PFSK-1 (cell line): Measurements from ENCODE around the gene PTTG2.

Experiments
- FOXP2 ChIP-seq: optimal IDR thresholded peaks from 2 replicates; pipeline ENCODE3; 2011; ENCODE audit warnings: borderline replicate concordance, control low read depth, inconsistent platforms; ENCODE audit not compliant: insufficient read depth; ENCODE audit errors: extremely low read length, extremely low read depth
- POLR2AphosphoS5 ChIP-seq: IDR thresholded peaks from 2 replicates; pipeline ENCODE4 v1.6.1; 2012; ENCODE audit warnings: low read depth, mild to moderate bottlenecking, control low read depth, low read length, moderate library complexity
- REST ChIP-seq, 2 experiments: IDR thresholded peaks; 2 replicates each; pipeline versions ENCODE4 v1.6.1 to v1.8.0; 2011 to 2012; ENCODE audit warnings: low read depth in 2 of 2, low read length in 2 of 2, control low read depth in 1 of 2, inconsistent platforms in 1 of 2, mild to moderate bottlenecking in 1 of 2, moderate library complexity in 1 of 2; ENCODE audit not compliant: insufficient read depth in 1 of 2
- SIN3A ChIP-seq: IDR thresholded peaks from 2 replicates; pipeline ENCODE4 v1.6.1; 2012; ENCODE audit warnings: mild to moderate bottlenecking, low read length, moderate library complexity, borderline replicate concordance; ENCODE audit not compliant: insufficient read depth
- TAF1 ChIP-seq: IDR thresholded peaks from 2 replicates; pipeline ENCODE4 v1.6.1; 2012; ENCODE audit warnings: low read length, control low read depth, borderline replicate concordance; ENCODE audit not compliant: insufficient read depth

PTTG2 gene

DNA sequence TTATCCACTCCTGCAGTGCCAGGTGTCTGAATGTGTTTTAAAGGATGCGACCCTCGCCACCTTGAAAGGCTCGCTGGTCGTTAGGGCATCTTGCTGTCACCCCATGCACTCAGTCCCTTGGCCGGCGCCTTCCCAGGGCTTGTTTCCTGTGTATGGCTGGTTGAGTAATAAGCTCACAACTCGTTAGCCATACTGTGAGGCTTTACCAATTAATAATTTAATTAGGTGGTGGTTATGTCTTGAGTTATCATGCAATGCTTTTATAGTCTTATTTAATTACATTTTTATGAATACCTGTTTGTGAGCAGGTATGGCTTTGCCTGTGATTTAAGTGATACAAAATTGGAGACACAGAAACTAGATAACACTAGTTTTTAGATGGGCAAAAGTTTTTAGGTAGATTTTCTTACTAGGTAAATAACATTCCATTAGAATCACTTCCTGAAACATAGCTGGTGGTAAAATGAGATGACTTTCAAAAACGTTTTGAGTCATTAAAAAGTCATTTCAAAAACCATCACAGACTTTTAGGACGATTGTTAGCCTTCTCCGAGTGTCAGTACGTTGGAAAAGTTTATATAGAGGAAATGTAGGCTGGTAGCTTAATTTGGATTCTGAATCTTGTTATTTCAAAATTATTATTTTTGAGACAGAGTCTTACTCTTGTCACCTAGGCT is 18.2 kb downstream of the PTTG2 start:
- TF ChIP-seq SIN3A (no peak), FOXP2 (no peak), REST (IDR thresholded peaks at IDR 0.05; ENCODE audit: insufficient read depth in 1 of 2, low read depth in 2 of 2, low read length in 2 of 2) (no peak), POLR2AphosphoS5 (no peak), TAF1 (no peak)

GRCh38 chr4:37980246-37980645 is 20.0 kb downstream of the PTTG2 start:
- TF ChIP-seq POLR2AphosphoS5 (no peak), REST (IDR thresholded peaks at IDR 0.05; ENCODE audit: insufficient read depth in 1 of 2, low read depth in 2 of 2, low read length in 2 of 2) (no peak), FOXP2 (no peak), TAF1 (no peak), SIN3A (no peak)

DNA sequence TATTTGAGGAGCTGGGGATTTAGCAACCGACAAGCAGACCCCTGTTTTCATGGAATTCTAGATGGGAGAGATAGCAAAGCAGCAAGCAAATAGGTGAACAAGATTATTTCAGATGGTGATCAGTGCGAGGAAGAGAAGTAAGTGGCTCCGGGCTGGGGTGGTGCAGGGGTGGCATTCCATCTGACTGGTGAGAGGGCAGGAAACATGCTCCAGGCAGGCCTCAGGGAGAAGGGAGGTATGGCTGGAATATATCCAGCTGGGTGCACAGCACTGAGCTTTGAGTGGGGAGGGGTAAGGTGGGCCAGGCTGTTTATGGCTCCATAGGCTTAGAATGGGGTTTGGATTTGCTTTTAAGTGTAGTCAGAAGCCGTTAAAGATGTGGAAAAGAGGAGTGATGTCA is 21.2 kb downstream of the PTTG2 start:
- no peak for TF ChIP-seq TAF1
- no peak for TF ChIP-seq REST (IDR thresholded peaks at IDR 0.05; ENCODE audit: insufficient read depth in 1 of 2, low read depth in 2 of 2, low read length in 2 of 2)
- no peak for TF ChIP-seq SIN3A
- no peak for TF ChIP-seq POLR2AphosphoS5
- TF ChIP-seq FOXP2: no peak

- TF ChIP-seq SIN3A (no peak), FOXP2 (no peak), POLR2AphosphoS5 (no peak), TAF1 (no peak)
Observed at GRCh38 chr4:37981844-37982720, 21.9 kb downstream of the PTTG2 start.

DNA sequence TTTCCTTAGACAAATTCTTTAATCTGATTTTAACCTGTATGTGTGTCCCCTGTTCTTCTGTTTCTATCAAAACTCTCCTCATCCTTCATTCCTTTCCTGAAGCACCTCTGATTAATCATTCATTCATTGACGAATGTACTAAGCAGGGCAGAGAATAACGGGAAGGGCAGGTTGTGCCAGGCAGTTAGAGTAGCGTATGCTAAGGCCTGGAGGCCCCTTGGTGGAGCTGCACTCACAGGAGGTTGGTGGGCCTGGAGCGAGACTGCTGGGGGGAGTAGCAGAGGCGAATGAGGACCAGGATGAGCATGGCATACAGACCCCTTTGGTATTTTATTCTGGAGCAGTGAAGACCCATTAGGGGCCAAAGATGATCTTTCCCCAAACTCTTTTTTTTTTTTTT is 22.5 kb downstream of the PTTG2 start:
- no peak for TF ChIP-seq SIN3A
- TF ChIP-seq POLR2AphosphoS5: no peak
- no peak for TF ChIP-seq FOXP2
- TF ChIP-seq TAF1: no peak
- TF ChIP-seq REST (IDR thresholded peaks at IDR 0.05; ENCODE audit: insufficient read depth in 1 of 2, low read depth in 2 of 2, low read length in 2 of 2): no peak
